Adipose tissue (tissue), 3 donors: ENCODE measurements around the gene NADSYN1. TPM values are rescaled to one million over a fixed set of nuclear protein-coding genes. Genes with fewer than 3 reads are reported as not detected.
"Not testable (repeated sequence)": the region's sequence is repeated elsewhere in the genome, so short reads cannot be mapped to it uniquely, and the experiment has no call there.

ENCODE experiments used
- H3K27ac ChIP-seq: one replicate; pipeline ENCODE4 v1.5.1; 2013; ENCODE audit warnings: low read depth, low read length
- whole genome bisulfite sequencing, 3 donors: extraction: QIAGEN DNeasy Blood & Tissue Kit; methylation state at CpG; one replicate each; pipeline ENCODE4 v1.1.7; 2013; 5-methylcytosine and 5-hydroxymethylcytosine counted together
- polyA plus RNA-seq, 3 donors: library from polyadenylated mRNA; stranded (reverse); fragments of 200-250 nt; gene quantifications; one replicate each; pipeline ENCODE4 v1.2.3, GENCODE V29; 2013
- donor health status: healthy with polysubstance abuse.
- donor health status: Bipolar disorder and iron deficiency.
- donor health status: healthy.

NADSYN1 gene
- polyA plus RNA-seq, 3 donors, result 30.6 to 40.6 (median 35.9) TPM

DNA sequence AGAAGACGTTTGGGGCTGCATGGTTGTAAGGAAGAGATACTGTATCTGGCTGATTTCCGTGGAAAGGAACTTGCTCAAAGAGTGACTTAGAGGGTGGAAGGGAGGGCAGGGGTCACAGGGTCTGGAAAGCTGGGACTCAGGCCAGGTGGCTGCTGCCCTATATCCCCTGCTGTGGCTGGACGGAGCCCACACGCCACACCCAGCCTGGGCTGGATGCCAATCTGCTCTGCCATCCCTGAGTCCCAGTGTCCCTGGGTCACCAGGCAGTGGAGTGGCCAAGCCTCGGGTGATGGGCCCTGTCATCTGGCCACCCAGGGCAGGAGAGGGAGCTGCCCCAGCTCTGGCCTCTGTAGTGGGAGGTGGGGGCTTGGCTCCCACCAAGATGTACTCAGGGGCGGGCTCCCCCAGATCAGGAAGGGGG is 47.6 kb downstream of the NADSYN1 start:
- WGBS, 3 donors, result 53 to 67% (median 66%) methylated on average over 6 of the region's 6 CpGs
- H3K27ac ChIP-seq, result no peak overlapping the region

- H3K27ac ChIP-seq, result no peak overlapping the region
- WGBS, 3 donors, result 90 to 95% (median 92%) methylated on average over 30 of the region's 30 CpGs
Measured at GRCh38 chr11:71501071-71501985, 48.3 kb downstream of the NADSYN1 start.

GRCh38 chr11:71502026-71502425 is 49.0 kb downstream of the NADSYN1 start:
- no peak overlapping the region for H3K27ac ChIP-seq
- WGBS, 3 donors, result 91 to 96% (median 94%) methylated on average over 10 of the region's 10 CpGs

DNA sequence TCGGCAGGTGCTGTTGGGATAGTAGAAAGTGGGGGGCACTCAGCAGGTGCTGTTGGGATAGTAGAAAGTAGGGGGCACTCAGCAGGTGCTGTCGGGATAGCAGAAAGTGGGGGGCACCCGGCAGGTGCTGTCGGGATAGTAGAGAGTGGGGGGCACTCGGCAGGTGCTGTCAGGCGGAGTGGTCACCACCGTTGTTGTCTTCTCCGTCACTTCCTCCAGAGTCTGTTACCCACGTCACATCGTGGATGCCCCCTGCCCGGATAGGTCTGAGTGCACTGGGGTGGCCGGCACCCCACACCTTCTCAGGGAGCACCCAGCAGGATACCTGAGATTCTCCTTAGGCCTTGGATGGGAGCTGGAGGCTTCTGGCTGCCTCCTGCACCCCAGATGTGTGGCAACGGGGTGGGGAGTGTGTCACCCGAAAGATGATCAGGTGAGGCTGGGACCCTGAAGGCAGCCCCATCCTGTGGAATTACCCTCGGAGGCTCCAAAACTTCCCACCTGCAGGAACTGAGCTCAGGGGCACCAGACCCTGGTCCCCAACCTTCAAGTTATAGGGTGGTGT is 50.0 kb downstream of the NADSYN1 start:
- 93 to 96% (median 96%) methylated on average over 14 to 15 of the region's 15 CpGs for WGBS, 3 donors
- no peak overlapping the region for H3K27ac ChIP-seq

DNA sequence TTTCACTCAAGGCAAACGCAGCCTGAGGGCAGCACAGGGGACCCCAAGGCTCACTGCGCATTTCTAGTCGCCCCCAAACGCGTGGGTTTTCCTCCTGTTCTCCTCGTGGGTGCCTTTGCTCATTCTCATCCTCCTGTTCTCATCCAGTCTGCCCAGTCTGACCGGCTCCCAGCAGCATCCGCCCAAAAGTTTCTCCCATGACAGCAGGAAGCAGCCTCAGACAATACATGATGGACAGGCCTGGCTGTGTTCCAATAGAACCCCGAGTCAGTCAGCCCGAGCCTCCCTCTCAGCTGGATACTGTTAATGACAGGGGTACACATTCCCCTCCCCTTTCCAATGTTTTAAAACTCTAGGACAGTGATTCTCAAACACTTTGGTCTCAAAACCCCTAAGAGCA is 51.5 kb downstream of the NADSYN1 start:
- no peak overlapping the region for H3K27ac ChIP-seq
- WGBS, 3 donors, result 64 to 70% (median 70%) methylated on average over 10 of the region's 10 CpGs

DNA sequence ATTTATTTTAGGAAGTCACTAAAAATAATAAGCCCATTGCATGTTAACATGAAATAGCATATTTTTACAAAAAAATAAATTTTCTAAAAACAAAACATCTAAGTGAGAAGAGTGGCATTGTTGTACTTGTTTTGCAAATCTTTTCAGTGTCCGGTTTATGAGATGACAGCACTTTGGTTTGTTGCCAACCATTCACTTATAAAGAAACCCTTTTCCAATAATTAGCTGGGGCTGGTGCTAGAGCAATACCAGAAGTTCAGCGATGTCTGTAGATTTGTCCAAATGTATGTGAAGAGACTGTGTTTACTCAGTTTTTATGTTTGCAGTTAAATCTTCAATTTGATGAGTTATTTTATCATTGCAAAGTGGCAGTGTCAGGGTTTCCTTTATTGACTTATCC is 52.0 kb downstream of the NADSYN1 start:
- H3K27ac ChIP-seq, result no peak overlapping the region
- WGBS, 3 donors, result 41 to 68% (median 60%) methylated on average over 2 of the region's 2 CpGs

GRCh38 chr11:71505781-71506180 is 52.8 kb downstream of the NADSYN1 start:
- 84 to 90% (median 90%) methylated on average over 9 of the region's 9 CpGs for WGBS, 3 donors

GRCh38 chr11:71507102-71507501 is 54.1 kb downstream of the NADSYN1 start:
- WGBS, 3 donors, result 84 to 94% (median 88%) methylated on average over 5 of the region's 5 CpGs

More at GRCh38 chr11:71505781-71506180, 52.8 kb downstream of the NADSYN1 start:
- H3K27ac ChIP-seq, result no peak overlapping the region

GRCh38 chr11:71518506-71519471 is 65.8 kb downstream of the NADSYN1 start:
- 94 to 95% (median 95%) methylated on average over 46 to 55 of the region's 55 CpGs for WGBS, 3 donors
- H3K27ac ChIP-seq, result no peak overlapping the region

More at GRCh38 chr11:71507102-71507501, 54.1 kb downstream of the NADSYN1 start:
- H3K27ac ChIP-seq, result no peak overlapping the region

DNA sequence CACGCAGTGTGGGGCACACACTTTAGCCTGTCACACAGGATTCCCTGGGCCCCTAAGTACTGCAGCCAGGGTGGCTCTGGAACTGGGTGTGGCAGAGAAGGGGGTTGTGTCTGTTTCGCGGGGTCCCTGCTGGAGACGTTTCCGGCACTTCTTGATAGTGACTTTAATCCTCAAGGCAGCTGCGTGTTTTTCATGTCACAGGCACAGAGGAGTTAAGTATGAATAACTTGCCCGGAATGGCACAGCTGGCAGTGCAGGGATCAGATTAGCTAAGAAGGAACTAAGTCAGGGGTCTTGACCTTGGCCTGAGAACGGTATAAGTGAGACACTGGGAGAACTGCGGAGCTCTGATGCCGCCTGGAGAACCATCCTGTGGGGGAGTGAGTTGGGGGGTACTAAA is 66.5 kb downstream of the NADSYN1 start:
- no peak overlapping the region for H3K27ac ChIP-seq
- WGBS, 3 donors, result 74 to 82% (median 79%) methylated on average over 10 of the region's 10 CpGs

DNA sequence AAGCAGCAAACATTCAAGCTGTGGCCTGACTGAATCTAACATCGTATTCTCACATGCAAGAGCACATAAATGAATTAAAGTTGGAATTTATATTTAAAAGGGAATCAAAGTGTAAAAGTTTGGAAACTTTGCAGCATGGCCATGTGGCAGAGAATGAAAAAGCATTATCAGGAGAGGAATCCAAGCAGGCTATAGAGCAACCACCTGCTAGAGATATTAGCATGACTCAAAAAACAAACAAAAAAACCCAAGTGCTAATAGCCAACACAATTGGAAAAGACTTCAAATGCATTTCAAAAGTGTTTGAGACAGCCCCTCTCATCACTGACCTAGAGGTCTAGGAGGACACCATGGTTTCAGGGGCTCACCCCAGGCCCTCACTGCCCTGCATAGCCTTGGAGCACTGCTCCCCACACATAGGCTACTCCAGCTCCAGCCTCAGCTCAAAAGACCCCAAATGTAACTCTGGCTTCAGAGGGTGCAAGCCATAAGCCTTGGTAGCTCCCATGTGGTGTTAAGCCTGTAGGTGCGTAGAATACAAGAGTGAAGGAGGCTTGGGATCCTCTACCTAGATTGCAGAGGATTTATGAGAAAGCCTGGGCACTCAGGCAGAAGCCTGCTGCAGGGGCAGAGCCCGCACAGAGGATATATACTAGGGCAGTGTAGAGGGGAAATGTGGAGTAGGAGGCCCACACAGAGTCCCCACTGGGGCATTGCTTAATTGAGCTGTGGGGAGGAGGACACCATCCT is 72.4 kb downstream of the NADSYN1 start:
- 65 to 81% (median 65%) methylated on average over 3 of the region's 3 CpGs for WGBS, 3 donors
- H3K27ac ChIP-seq, result no peak overlapping the region

DNA sequence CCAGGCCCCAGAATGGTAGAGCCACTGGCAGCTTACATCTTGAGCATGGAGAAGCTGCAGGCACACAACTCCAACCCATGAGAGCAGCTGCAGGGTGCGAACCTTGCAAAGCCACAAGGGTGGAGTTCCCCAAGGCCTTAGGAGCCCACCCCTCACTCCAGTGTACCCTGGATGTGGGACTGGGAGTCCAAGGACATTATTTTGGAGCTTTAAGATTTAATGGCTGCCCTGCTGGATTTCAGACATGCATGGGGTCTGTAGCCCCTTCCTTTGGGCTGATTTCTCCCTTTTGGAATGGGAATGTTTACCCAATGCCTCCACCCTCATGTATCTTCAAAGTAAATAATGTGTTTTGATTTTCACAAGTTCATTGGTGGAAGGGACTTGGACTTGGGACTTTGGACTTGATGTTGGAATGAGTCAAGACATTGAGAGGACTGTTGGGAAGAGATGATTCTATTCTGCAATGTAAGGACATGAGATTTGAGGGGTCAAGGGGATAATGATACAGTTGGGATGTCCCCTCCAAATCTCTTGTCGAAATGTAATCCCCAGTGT is 73.0 kb downstream of the NADSYN1 start:
- WGBS, 3 donors, result 82 to 93% (median 88%) methylated on average over 2 of the region's 2 CpGs
- no peak overlapping the region for H3K27ac ChIP-seq

DNA sequence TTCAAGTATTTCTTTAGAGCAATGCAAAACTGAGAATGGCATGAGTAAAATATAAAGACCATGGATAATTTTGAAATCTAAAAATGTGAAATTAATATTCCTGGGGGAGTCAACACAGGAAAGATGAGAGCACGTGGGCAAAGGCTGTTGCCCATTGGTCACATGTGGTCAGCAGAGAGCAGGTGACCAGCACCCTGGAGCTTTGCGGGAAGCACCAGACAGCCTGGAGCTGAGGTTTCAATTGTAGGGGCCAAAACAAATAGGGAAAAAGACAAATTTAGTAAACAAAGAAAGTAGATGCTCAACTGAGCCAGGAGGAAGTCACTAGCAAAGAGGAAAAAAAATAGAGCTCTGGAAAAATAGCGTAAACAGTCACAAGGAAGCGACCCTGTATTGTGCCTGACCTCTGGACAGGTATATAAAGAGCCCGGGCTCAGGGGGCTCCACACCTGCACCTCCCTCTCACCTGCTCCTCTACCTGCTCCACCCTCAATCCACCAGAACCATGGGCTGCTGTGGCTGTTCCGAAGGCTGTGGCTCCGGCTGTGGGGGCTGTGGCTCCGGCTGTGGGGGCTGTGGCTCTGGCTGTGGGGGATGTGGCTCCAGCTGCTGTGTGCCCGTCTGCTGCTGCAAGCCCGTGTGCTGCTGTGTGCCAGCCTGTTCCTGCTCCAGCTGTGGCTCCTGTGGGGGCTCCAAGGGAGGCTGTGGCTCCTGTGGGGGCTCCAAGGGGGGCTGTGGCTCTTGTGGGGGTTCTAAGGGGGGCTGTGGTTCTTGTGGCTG is 74.0 kb downstream of the NADSYN1 start, which contains the start of gene KRTAP5-7:
Gene KRTAP5-7, plus strand, starts transcription at position 472 of the 780 bp plus-strand sequence. Its CDS starts 34 bp downstream, at position 506.
- not testable (repeated sequence) for H3K27ac ChIP-seq
- WGBS, 3 donors, result 50 to 62% (median 55%) methylated on average over 10 of the region's 10 CpGs

GRCh38 chr11:71527576-71528210 is 74.7 kb downstream of the NADSYN1 start:
- 85 to 94% (median 93%) methylated on average over 6 of the region's 6 CpGs for WGBS, 3 donors
- H3K27ac ChIP-seq, result no peak overlapping the region

DNA sequence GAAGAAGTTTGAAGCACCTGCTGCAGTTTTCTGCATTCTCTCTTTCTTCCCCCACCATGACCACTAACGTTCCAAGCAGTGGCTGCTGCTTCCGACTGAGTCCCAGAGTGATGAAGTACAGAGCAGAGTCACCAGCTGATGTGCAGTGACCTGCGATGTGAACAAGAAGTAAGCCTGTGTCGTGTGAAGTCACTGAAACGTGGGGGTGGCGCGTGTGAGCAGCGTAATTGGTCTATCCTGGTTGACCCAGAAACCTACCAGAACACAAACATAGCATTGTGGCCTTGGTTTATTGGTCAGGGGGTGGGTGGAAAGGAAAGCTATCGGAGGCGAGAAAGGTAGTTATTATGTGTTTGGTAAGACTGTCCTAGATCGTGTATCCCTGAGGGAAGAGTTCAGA is 77.6 kb downstream of the NADSYN1 start:
- 83 to 91% (median 88%) methylated on average over 11 of the region's 11 CpGs for WGBS, 3 donors
- H3K27ac ChIP-seq, result no peak overlapping the region

DNA sequence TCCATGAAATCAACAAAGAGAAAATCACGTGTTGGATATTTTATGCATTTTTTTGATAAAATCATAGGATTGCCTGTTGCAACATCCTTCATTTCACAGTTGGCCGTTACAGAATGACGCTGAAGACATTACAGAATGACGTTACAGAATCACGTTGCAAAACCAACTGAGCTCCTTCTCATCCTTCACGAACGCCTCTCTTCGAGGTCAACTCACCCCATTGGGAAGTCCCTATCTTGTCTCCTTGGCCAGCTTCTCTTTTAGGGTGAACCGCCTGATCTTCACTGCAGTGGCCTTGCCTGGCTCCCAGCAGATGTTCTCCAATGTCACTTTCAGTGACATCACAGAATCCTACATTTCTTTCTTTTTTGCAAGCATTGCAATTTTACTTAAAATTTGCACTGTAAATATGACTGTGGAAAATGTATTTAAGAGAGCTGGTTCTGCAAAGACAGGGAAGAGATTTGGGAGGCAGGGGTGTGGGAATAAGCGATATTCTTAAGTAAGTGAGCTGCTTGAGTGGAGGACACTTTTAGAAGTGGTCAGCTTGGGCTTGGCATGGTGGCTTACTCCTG is 79.1 kb downstream of the NADSYN1 start:
- WGBS, 3 donors, result 70 to 85% (median 76%) methylated on average over 10 of the region's 10 CpGs
- H3K27ac ChIP-seq, result no peak overlapping the region
